GM12878 (cell line): ENCODE data around the gene TPMT. TPM values are rescaled to one million over a fixed set of nuclear protein-coding genes. Genes with fewer than 3 reads are reported as not detected.
A peak's percentile ranks its signal among the peaks of the same experiment; 100 is the strongest.

Experiments used
- ATAC-seq: fragments of 200-7000 bp; cut with Tn5 transposase; 3 replicates; pipeline ENCODE4 v1.9.1; 2020; ENCODE audit warnings: mild to moderate bottlenecking, moderate library complexity
- BruUV-seq: library from RNA; stranded (reverse); fragments of 400-500 nt; replicated peaks from 2 replicates; lab custom pipeline; 2021; lab: Mats Ljungman, UMichigan
- CTCF ChIA-PET: fragments of 300-600 bp; sonication (Branson Sonifier 250); formaldehyde crosslinking; extraction: SDS; loops from one replicate; lab custom pipeline; 2021; ENCODE audit warnings: inconsistent platforms; lab: Yijun Ruan, JAX
- POLR2A ChIA-PET: fragments of 350-600 bp; formaldehyde crosslinking; extraction: SDS; loops from one replicate; lab custom pipeline; 2021; ENCODE audit warnings: inconsistent platforms; lab: Charles Lee
- RAD21 ChIA-PET: fragments of 300-600 bp; sonication (Branson Sonifier 250); formaldehyde crosslinking; loops from one replicate; lab custom pipeline; 2023; ENCODE audit warnings: antibody characterized with exemption; ENCODE audit not compliant: unreplicated experiment; lab: Charles Lee
- SMC1A ChIA-PET: fragments of 300-600 bp; sonication (Branson Sonifier 250); formaldehyde crosslinking; loops from one replicate; lab custom pipeline; 2023; ENCODE audit not compliant: unreplicated experiment, uncharacterized antibody; lab: Charles Lee
- DNase-seq: peaks from one replicate; pipeline ENCODE4 v3.0.0-alpha.2; 2011; ENCODE audit warnings: low read depth, low spot score
- FAIRE-seq: peaks from 3 replicates; lab custom pipeline; 2011; peaks lifted over from hg19 to GRCh38; lab: Jason Lieb, UNC
- H2AFZ ChIP-seq: 2 replicates; pipeline ENCODE4 v1.6.0; 2011; ENCODE audit warnings: low read depth, low read length, control low read depth; ENCODE audit not compliant: control insufficient read depth
- H3K27ac ChIP-seq: 2 replicates; pipeline ENCODE4 v1.5.1; 2011; ENCODE audit warnings: control low read depth; ENCODE audit not compliant: control insufficient read depth, insufficient read depth
- H3K27me3 ChIP-seq, 2 experiments: replicated peaks in 1 of 2; 2 replicates each; pipeline versions ENCODE4 v1.6.0 to v1.6.1; 2011; ENCODE audit warnings: low read length in 1 of 2; ENCODE audit not compliant: control insufficient read depth in 2 of 2, insufficient read depth in 2 of 2
- H3K36me3 ChIP-seq, 2 experiments: 2 replicates each; pipeline ENCODE4 v1.5.1; 2011; ENCODE audit warnings: low read length in 1 of 2; ENCODE audit not compliant: control insufficient read depth in 2 of 2, insufficient read depth in 2 of 2
- H3K4me1 ChIP-seq: 2 replicates; pipeline ENCODE4 v1.6.1; 2011; ENCODE audit warnings: mild to moderate bottlenecking, low read length, moderate library complexity, mixed read lengths; ENCODE audit not compliant: control insufficient read depth, insufficient read depth
- H3K4me2 ChIP-seq: 2 replicates; pipeline ENCODE4 v1.6.0; 2011; ENCODE audit warnings: control low read depth; ENCODE audit not compliant: control insufficient read depth, insufficient read depth
- H3K4me3 ChIP-seq: fragments of 200-600 bp; sonication (generic); 2 replicates; pipeline ENCODE4 v1.5.1; 2016
- H3K79me2 ChIP-seq: 2 replicates; pipeline ENCODE4 v1.6.0; 2011; ENCODE audit warnings: low read length; ENCODE audit not compliant: control insufficient read depth, insufficient read depth
- H3K9ac ChIP-seq: 2 replicates; pipeline ENCODE4 v1.8.0; 2011; ENCODE audit warnings: low read length, control low read depth, mixed read lengths; ENCODE audit not compliant: control insufficient read depth, insufficient read depth
- H3K9me3 ChIP-seq: replicated peaks from 3 replicates; pipeline ENCODE4 v1.5.1; 2011; ENCODE audit warnings: mild to moderate bottlenecking, low read length; ENCODE audit not compliant: control insufficient read depth, insufficient read depth
- H4K20me1 ChIP-seq: 2 replicates; pipeline ENCODE4 v1.6.0; 2011; ENCODE audit not compliant: control insufficient read depth, insufficient read depth
- ATF3 ChIP-seq: IDR thresholded peaks from 2 replicates; pipeline ENCODE4 v1.6.1; 2011; ENCODE audit warnings: low read depth, mild to moderate bottlenecking, low read length, moderate library complexity, borderline replicate concordance; ENCODE audit errors: extremely low read depth
- DPF2 ChIP-seq: fragments of 450-650 bp; IDR thresholded peaks from 2 replicates; pipeline ENCODE4 v1.6.1; 2017; ENCODE audit warnings: mild to moderate bottlenecking
- IRF3 ChIP-seq: fragments of 450-650 bp; IDR thresholded peaks from 2 replicates; pipeline ENCODE4 v1.6.1; 2014; ENCODE audit warnings: mild to moderate bottlenecking
- MXI1 ChIP-seq: fragments of 150-350 bp; IDR thresholded peaks from 2 replicates; pipeline ENCODE4 v1.6.1; 2011; ENCODE audit warnings: low read depth, mild to moderate bottlenecking, inconsistent platforms, low read length, improper control_type of control experiment
- MYC ChIP-seq: IDR thresholded peaks from 2 replicates; pipeline ENCODE4 v1.6.1; 2011; ENCODE audit warnings: mild to moderate bottlenecking, low read length, moderate library complexity, inconsistent platforms; ENCODE audit not compliant: insufficient read depth, insufficient replicate concordance, insufficient read length, severe bottlenecking
- NFYA ChIP-seq: IDR thresholded peaks from 2 replicates; pipeline ENCODE4 v1.6.1; 2011; ENCODE audit warnings: low read depth, mild to moderate bottlenecking, low read length, improper control_type of control experiment, borderline replicate concordance
- PBX3 ChIP-seq: IDR thresholded peaks from 2 replicates; pipeline ENCODE4 v1.6.1; 2011; ENCODE audit warnings: mild to moderate bottlenecking, low read depth, low read length, moderate library complexity; ENCODE audit not compliant: insufficient replicate concordance
- RAD21 ChIP-seq: IDR thresholded peaks from 2 replicates; pipeline ENCODE4 v1.6.1; 2011; ENCODE audit warnings: mild to moderate bottlenecking, low read depth, low read length, moderate library complexity; ENCODE audit not compliant: insufficient read depth
- SMARCA5 ChIP-seq: fragments of 450-650 bp; IDR thresholded peaks from 2 replicates; pipeline ENCODE4 v1.6.1; 2017; ENCODE audit warnings: mild to moderate bottlenecking
- TCF12 ChIP-seq: IDR thresholded peaks from 2 replicates; pipeline ENCODE4 v1.6.1; 2011; ENCODE audit warnings: low read depth, mild to moderate bottlenecking, low read length
- ZBTB33 ChIP-seq: fragments of 450-650 bp; IDR thresholded peaks from 2 replicates; pipeline ENCODE4 v1.6.1; 2017; ENCODE audit warnings: mild to moderate bottlenecking
- ZZZ3 ChIP-seq: IDR thresholded peaks from 2 replicates; pipeline ENCODE4 v1.6.1; 2011; ENCODE audit warnings: low read depth; ENCODE audit not compliant: control insufficient read depth, insufficient read length
- WGBS: methylation state at CpG from one replicate; pipeline ENCODE4 v1.1.6; 2016; ENCODE audit warnings: low lambda C conversion rate; ENCODE audit not compliant: insufficient replicate concordance, insufficient coverage; ENCODE audit errors: missing lambda C conversion rate; 5-methylcytosine and 5-hydroxymethylcytosine counted together
- in situ Hi-C: fragments of 300-500 bp; cut with MboI; formaldehyde crosslinking; loops from 9 replicates; pipeline ENCODE4 v1.14.3; 2018; ENCODE audit warnings: mixed read lengths
- intact Hi-C: fragments of 100-400 bp; cut with micrococcal nuclease; formaldehyde crosslinking; loops from one replicate; pipeline ENCODE4 v1.14.2; 2022; ENCODE audit not compliant: unreplicated experiment
- polyA plus RNA-seq, 11 experiments: library from polyadenylated mRNA; depleted of rRNA in 4 of 11; unstranded in 6 of 11; stranded (reverse) in 5 of 11; fragments of >200 nt; fragmentation: Nextera tagmentation in 4 of 11; fragmentation: Illumina TruSeq in 1 of 11; extraction: Ambion mirVana in 4 of 11; extraction: Trizol in 1 of 11; gene quantifications; 1 replicate in 1 of 11; 2 replicates in 10 of 11; pipeline versions ENCODE4 v1.2.1 to v1.2.3, GENCODE V29; 2011 to 2016; ENCODE audit warnings: inconsistent platforms in 2 of 11, missing spikeins in 2 of 11, low read depth in 1 of 11
- total RNA-seq, 4 experiments: library from RNA; depleted of rRNA in 3 of 4; stranded (reverse); fragments of >200 nt in 3 of 4; fragmentation: Illumina TruSeq in 1 of 4; extraction: Trizol in 1 of 4; gene quantifications; 2 replicates each; pipeline versions ENCODE4 v1.2.1 to v1.2.3, GENCODE V29; 2013 to 2021

TPMT gene
- total and polyA plus RNA-seq, 10 of the 15 experiments (the other 5 are each of a cell fraction or from before 2014, with no cell fraction given): 7.9 to 18.2 (median 16.3) TPM

GRCh38 chr6:18155864-18156421 lies 1.1 kb upstream of the TPMT start (continued):
- TF ChIP-seq TCF12: peak; percentile 74
- TF ChIP-seq MXI1: 0 out of 2 replicates have a peak, but pooled peaks have one; percentile 27
- TF ChIP-seq RAD21: peak; percentile 33; the same call in 1 of the 2 replicates
- TF ChIP-seq, all 136 proteins: peak for 27

- CTCF ChIA-PET: interaction anchor here (0.6 to 1.2 kb wide), 3 partner anchors 58 to 109 kb away, joined by 3 read pairs; partner anchors contain the start of gene DEK
- Histone ChIP-seq H3K4me3 (peak within 1 kb of the TSS; percentile 85), H3K9ac (peak within 1 kb of the TSS; percentile 81), H3K4me2 (peak within 1 kb of the TSS; percentile 98), H3K36me3 (no peaks in the 10 kb centered on the region), H3K79me2 (peaks cover 6% of the 10 kb centered on the region), H3K27ac (peak within 1 kb of the TSS; percentile 81), H4K20me1 (no peaks in the 10 kb centered on the region), H3K9me3 (no peaks in the 10 kb centered on the region), H3K27me3 (no peaks in the 10 kb centered on the region), H3K4me1 (peaks cover 9% of the 10 kb centered on the region), H2AFZ (peak within 1 kb of the TSS; percentile 94)
- 1% methylated on average over 40 of the region's 87 CpGs for WGBS
- SMC1A ChIA-PET: interaction anchor here (1.1 to 1.9 kb wide), 4 partner anchors 10 to 105 kb away, joined by 3 to 7 read pairs (median 6); no protein-coding TSS in a partner anchor
- POLR2A ChIA-PET: interaction anchor here (0.6 to 1.3 kb wide), 7 partner anchors 26 to 110 kb away, joined by 3 to 4 read pairs (median 4); no protein-coding TSS in a partner anchor
- TSS peak; percentile 63 for BruUV-seq
- RAD21 ChIA-PET: interaction anchor here (0.6 to 1.6 kb wide), 7 partner anchors 11 to 452 kb away, joined by 3 to 5 read pairs (median 3); partner anchors contain the start of gene DEK
- intact Hi-C loops: loop anchor here (2.0 to 10.0 kb wide), 3 partner anchors 55 to 451 kb away; partner anchors contain the start of gene NUP153
- DNase-seq (peak; percentile 86), ATAC-seq (peak; percentile 90), FAIRE-seq (peak; percentile 88)
- in situ Hi-C loops: no loop called here
- peak; percentile 27 for TF ChIP-seq SMARCA5
- TF ChIP-seq DPF2: peak; percentile 63
- TF ChIP-seq ZBTB33: no peak
- no peak for TF ChIP-seq ATF3
- TF ChIP-seq NFYA: no peak
- TF ChIP-seq IRF3: no peak
- TF ChIP-seq PBX3: no peak
- no peak for TF ChIP-seq MYC
- no peak for TF ChIP-seq ZZZ3
These were observed 430 bp upstream of the TPMT start, which contains the start of gene KDM1B for GRCh38 chr6:18155150-18155863. Gene KDM1B (plus strand): TSS chr6:18155422. CDS start chr6:18159896, 4,474 bp downstream.
